SK-N-MC (cell line): Measurements from ENCODE around the gene PKP2.

Experiments used
- EZH2 ChIP-seq: fragments of 200-600 bp; sonication (generic); IDR thresholded peaks from one replicate; pipeline ENCODE4 v1.6.1; 2017; ENCODE audit warnings: antibody characterized with exemption
- FOXP2 ChIP-seq: optimal IDR thresholded peaks from 2 replicates; pipeline ENCODE3; 2011; ENCODE audit warnings: mild to moderate bottlenecking, moderate library complexity; ENCODE audit not compliant: insufficient read depth; ENCODE audit errors: extremely low read length, control extremely low read depth
- POLR2AphosphoS5 ChIP-seq: IDR thresholded peaks from 2 replicates; pipeline ENCODE4 v1.6.1; 2012; ENCODE audit warnings: mild to moderate bottlenecking, low read depth, low read length, borderline replicate concordance

GRCh38 chr12:32753605-32754004 lies 143.0 kb downstream of the PKP2 start:
- TF ChIP-seq POLR2AphosphoS5 (no peak), EZH2 (no peak), FOXP2 (no peak)
